ENCODE results near the gene NR5A1.

Gene NR5A1

DNA sequence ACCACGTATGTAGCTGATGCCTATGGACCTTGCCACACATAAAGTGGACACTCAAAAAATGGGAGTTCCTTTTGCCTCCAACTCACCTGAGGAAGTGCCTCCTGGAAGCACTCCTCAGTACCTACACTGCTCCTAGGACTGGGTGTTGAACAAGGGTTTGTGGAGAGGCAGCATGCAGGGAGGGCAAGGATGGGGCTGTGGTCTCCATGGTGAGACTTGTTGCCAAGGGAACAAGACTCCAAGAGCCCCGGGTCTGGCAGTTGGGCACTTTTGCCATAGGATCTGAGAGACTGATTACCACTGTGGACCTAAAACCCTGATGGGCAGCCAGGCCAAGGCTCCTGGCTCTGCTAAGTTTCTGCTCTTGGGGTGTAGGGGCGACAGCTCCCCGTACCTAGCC, 6.9 kb upstream of the NR5A1 start:
- no peak for DNase-seq (ENCODE audit: low spot score)

DNA sequence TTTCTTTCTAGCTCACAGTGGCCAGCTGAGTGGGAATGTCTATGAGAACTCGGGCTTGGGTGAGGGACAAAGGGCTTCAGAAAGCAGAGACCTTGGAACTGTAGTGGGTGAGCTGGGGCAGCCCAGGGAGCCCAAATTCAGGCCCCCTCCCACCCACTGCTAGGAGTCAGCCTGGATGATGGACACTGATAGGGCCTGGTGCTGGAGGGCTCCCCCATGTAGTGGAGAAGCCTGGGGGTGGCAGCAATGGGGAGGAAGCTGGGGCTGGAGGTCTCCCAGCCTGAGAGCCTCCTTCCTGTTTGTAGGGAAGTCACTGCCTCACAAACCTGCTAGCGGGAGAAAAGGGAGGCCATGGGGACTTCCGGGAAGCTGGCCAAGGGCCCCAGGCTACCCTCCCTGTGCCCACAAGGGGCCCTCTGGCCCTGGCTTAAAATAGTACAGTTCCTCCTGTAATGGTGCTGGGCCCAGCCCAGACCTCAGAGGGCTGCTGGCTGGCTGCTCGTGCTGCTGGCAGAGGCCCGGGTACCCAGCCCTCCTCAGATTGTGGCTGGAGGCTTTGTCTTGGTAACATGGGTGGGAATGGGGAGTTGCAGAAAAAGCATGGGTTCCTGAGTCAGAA, 6.3 kb upstream of the NR5A1 start:
- no peak for DNase-seq (ENCODE audit: low spot score)

DNA sequence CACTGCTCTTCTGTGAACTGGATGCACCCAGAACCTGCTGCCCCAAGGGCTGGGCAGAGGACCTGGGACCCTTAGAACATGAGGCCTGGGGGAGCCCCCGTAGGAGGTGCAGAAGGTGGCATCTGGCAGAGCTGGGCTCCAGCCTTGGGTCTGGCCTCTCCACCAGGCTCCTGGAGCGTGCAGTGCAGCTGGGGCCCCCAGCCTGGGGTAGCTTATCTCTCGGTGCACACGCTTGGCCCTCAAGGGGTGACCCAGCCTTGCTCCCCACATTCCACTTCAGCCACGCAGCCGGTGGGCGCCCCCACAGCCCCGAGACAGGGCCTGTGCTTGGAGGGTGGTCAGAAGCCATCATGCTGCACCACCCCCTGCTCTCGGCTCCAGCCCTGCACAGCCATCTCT, 5.6 kb upstream of the NR5A1 start:
- DNase-seq (ENCODE audit: low spot score) = no peak

DNA sequence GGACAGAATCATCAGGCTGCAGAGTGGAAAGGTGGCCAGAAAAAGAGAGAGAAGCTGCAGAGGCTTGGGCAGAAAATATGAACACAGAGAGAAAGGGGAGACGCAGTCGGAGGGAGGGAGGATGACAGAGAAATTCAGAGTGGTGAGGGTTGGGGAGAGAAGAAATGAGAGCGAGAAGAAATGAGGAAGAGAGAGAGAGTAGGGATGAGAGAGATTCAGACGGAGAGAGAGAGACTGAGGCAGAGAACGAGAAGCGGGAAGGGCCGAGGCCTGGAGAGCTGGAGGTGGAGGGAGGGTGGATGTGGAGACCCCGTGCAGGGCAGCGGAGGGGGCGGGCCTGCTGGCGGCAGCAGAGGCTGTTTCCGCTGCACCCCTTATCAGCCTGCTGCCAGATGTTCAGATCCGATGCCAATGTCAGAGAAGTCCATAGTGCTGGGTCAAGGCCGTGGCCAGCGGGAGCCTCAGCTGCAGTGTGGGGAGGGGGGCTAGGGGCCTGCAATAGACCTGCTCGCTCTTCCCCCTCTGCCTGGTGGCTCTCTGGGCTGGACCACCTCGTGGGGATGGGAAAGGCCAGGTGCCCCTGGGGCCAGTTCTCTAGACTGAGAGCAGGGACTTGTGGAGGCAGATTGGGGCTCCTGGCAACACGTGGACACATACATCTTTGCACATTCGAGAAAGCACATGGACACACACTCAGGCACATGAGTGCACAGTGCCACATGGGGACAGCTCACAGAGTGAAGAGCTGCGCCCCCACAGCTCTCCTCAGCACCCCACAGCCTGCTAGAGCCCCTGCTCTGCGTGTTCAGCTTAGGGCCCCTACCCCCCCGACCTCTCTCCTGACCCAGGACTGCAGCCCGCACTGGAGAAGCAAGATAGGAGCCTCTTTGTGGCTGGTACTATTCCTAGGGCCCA, 4.9 kb upstream of the NR5A1 start:
- DNase-seq (ENCODE audit: low spot score) = no peak

DNA sequence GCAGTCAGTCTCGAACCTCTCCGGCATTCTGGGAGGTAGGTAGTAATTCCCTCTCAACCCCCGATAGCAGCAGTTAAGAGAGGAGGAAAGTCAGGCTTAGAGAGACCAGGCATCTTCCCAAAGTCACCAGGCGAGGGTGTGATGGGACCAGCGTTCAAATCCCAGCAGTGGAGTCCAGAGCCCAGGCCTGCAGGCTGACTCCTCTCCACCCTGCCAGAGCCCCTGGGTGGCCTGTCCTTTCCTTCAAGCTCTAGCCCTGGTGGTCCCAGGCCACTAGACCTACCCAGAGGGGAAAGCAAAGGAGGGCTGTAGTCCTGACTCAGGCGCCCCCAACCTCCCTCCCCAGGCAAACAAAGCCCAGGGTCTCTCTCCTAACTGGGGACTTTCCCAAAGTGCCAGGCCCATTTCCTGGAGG, 4.2 kb upstream of the NR5A1 start:
- no peak for DNase-seq (ENCODE audit: low spot score)

DNA sequence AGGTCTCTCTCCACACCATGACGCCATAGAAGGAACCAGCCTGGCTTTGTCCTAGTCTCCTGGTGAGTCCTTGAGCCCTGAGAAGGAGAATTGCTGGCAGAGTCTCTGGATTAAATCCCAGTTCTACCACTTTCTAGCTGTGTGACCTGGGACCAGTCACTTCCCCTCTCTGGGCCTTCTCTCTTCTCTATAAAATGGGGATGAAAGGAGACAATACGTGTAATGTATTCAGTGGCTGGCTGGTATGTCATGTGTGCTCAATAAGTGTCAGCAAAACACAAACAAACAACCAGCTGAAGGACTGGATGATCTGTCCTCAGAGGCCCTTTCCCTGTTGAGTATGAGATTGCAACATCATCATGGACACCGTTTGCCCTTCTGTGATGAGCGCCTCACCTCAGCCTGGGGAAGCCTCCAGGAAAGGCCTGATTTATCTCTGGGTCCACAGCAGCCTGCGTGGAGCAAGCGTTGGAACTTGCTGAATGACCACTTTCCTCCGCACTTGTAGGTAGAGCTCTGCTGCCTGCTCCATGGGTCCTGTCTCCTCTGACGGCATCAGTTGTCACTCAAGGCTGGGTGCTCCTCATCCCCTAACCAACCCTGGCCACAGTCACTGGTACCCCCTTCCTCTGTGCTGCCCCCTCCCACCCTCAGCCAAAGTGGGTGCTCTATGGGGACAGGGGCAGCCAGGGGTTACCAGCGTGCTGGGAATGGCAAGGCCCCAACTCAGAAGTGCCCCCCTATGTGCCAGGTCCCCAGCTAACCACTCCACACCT, 3.6 kb upstream of the NR5A1 start:
- no peak for DNase-seq (ENCODE audit: low spot score)

DNA sequence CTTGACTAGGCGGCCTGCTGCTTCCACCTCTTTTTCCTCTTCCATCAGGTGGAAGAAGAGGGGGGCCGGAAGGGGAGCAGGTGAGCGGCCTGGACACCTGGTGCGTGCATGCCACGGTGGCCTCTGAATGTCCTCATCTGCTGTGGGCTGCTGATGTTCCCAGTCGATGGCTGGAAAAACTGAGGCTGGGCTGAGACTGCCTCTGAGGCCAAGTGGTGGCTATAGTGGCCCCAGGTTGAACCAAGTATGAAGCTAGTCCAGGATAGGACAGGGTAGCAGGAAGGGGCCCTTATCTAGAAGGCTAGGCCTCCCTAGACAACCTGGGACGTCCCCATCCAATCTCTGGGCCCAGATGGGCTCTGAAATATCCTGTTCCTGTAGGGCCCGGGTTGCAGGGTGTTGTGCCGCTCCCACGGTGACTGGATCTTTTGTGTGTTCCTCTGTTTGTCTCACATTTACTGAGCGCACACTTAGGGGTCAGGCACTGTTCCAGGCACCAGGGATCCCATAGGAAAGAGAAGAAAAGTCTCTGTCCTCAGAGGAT, 753 bp upstream of the NR5A1 start:
- DNase-seq (ENCODE audit: low spot score) = no peak

DNA sequence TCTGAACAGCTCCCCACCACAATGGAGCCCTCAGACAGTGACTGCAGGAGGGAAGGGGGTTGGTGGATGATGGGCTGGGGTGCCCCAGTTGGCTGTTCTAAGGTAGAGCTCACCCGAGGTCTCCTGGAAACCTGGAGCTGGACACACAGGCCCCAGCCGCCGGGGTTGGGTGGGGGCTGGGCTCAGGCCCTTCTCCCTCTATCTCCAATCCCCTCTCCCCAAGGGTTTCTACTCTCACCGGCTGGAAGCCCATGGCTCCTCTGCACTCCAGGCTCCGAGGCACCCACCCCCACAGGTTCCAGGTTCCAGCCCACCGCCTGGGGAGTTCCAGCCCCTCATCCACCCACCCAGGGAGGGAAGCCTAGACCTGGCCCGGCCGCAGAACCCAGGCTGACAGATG, 766 bp downstream of the NR5A1 start:
- DNase-seq (ENCODE audit: low spot score) = no peak

DNA sequence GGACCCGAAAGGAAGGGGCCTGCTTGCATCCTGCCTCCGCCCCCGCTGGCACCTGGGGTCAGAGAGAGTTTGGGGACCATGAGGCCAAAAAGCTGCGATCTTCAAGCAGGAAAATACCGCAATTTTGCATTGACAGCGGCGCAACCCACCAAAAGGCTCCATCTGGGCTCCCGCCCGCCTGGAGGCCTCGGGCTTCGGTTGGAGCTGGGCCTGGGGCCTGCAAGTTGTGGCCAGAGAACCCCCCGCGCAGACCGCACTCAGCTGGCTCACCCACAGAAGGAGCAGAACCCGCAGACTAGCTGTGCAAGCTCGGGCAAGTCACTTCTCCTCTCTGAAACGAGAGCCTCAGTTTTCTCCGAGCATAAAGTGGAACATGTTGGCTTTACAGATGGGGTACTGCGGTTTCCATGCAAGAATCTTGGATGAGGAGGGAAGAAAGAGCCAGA, 1.3 kb downstream of the NR5A1 start:
- DNase-seq (ENCODE audit: low spot score) = no peak

DNA sequence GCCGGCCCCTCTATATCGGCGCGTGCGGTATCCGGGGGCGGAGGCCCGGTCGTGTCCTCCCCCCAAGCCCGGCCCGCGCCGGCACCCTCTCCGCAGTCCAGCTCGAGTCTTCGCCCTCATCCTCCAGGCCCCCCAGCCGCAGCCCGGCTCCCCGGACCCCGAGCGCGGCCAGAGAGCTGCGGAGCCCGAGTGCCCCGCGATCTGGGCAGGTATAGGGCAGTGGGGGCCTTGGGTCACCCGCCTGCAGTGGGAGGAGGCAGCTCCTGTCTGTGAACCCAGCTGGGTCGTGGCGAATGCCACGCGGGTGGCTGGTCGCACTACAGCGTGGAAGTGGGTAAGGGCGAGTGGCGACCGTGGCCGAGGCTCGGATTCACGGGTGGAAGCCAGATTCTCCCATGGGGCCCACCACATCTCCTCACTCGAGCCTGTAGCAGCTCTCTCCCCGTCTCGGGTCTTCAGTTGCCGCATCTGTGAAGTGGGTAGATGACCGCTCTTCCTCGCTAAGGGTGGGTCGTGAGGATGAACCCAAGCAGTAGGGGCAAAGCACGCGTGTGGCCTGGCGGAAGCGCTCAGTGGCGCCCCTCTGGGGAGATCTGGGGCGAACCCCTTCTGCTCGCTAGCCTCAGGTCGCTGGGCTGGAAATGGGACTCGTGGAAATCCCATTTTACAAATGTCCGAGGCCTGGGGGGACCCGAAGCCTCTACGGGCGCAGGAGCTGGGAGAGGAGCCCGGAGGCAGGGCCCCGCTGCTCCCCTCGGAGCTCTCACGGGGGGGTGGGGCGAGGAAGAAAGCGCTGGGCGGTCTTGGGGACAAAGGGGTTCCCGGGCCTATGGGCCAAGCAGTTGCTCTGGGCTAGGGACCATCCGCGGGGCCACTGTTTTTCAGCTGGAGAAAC, 1.9 kb downstream of the NR5A1 start:
- no peak for DNase-seq (ENCODE audit: low spot score)

DNA sequence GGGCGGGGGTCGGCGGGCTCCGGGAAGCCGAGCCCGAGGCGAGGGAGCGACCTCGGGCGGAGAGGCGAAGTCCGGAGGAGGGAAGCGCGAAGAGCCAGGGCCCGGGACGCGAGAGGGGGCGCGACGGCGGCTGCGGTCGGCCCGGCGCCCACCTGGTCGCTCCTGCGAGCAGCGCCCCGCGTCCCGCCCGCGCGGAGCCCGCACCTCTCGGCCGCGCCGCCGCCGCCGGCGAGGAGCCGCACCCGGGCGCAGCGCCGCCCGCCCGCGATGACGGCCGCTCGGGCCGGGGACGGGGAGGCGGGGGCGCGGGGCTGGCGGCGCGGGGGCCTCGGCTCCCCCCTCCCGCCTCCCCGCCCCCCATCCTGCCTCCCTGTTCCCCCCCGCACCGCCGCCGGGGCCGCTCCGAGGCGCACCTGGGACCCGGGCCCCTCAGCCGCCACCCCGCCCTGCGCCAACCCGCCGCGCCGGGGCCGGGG, 2.6 kb downstream of the NR5A1 start:
- peak; percentile 79 for DNase-seq (ENCODE audit: low spot score)

DNA sequence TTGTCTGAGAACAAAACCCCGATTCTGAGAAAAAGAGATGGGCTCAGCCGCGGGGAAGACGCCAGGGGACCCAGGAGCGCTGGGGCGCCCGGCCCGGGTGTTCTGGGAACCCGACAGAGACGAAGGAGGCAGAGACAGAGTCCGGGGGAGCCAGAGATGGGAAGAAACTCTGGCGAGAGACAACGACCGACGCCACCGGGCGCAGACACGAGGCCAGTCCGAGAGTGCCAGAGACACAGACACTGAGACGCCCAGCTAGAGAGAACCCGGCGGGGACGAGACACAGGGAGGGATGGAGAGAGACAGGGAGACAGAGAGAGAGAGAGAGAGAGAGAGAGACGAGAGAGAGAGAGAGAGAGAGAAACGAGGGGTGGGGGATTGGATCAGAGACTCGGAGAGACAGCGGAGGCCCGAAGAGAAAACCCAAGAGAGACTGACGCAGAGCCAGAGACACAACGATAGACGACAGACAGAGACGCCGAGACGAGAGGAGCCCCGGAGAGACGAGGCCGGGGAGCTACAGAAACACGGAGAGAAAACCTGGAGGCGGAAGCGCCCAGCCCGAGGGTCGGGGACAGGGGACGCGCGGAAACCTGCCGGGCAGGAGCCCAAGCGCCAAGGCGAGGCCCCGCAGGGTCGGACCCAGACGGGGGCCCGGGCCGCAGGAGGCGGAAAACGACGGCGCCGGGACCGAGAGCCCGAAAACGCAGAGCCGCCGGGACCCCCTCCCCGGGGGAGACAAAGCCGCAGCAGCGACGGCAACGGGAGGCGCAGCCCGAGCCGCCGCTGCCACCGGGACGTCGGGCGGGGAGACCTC, 3.3 kb downstream of the NR5A1 start:
- peak; percentile 55 for DNase-seq (ENCODE audit: low spot score)

DNA sequence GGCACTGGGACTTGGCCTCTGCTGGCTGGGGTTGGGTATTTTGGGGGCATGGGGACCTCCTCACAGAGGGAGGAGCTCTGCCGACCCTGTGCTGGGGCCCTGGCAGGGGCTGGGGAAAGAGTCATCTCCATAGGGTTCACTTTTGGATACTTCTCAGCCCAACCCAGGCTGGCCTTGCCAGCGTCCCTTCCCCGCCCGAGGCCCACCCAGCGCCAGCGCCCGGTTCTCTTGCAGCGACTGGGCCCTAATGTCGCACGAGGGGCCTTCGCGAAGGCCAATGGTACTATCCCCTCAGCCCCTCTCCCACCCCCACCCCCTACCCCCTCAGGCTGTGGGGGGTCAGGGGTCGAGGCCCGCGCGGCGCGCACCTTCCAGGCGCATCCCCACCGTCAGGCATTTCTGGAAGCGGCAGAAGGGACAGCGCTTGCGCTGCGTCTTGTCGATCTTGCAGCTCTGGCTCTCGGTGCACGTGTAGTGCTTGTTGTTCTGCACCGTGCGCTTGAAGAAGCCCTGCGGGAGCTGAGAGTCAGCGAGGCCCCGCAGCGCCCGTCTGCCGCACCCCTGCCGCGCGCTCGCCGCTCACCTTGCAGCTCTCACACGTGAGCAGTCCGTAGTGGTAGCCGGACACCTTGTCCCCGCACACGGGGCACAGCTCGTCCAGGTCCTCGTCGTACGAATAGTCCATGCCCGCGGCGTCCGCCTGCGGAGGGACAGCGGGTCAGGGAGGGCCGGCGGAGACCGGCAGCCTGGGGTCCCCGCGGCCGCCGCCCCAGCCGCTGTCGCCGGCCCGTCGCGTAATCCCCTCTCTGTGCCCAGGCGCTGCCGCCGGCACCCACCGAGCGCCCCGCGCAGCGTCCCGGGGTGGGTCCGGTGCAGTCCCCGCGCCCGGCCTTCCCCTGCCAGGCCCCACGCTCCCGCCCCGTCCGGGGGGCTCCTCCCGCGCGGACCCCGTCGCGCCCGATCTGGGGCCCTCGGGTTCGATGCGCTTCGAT, 4.2 kb downstream of the NR5A1 start:
- DNase-seq (ENCODE audit: low spot score) = peak; percentile 67

DNA sequence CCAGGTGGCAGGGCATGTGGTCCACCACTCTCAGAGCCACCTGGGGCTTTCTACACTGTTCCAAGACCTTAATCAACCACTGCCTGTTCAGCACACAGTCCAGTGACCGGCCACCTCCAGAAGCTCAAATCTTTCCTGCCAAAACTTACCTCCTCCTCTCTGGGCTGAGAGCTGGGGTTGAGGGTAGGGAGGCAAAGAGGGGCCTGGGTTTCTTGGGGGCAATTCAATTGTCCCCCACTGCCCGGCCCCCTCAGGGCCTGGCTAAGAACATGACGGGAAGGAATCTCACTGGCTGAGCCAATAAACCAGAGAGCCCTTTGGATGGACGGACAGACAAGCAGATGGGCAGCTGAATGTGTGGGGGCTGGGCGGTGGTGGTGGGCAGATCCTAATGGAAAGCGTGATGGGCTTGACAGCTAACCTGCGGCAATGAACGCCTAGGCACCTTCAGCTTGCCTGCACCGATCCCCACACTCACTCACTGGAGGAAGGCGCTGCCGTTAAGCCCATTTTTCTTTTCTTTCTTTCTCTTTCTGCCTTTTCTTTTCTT, 5.4 kb downstream of the NR5A1 start:
- DNase-seq (ENCODE audit: low spot score) = no peak

DNA sequence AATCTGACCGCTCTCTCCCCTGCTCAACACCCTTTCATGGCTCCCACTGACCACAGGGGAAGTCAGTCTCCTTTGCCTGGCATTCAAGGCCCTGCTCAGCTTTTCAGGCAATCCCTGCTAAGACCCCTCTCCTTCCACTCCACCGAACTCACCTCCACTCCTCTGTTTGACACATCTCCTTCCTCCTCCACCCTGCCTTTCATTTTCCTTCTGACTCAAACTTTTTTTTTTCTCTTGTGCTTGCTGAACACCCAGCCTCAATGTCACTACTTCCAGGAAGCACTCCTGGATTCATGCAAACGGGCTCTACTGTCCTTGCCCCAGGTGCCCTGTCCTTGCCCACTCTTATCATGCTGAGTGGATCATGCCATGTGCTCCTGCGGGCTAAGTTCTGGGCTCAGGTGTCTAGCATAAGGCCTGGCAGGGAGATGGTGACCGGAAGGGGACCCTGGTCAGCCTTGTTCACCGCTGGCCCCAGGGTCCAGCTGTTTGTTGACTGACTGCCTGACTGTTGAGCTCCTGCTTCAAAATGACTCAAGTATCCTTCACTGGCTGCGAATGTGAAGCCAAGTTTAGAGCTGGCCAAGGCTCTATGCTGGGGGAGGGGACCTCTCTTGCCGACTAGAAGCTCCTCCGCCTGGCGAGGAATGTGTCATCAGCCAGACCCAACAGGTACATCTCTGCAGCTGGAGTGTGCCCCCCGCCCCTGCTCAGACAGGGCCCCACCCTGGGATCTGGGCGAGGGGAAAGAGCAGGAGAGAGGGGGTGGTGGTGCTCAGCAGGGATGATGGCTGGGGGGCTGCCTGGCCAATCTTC, 6.2 kb downstream of the NR5A1 start:
- no peak for DNase-seq (ENCODE audit: low spot score)

DNA sequence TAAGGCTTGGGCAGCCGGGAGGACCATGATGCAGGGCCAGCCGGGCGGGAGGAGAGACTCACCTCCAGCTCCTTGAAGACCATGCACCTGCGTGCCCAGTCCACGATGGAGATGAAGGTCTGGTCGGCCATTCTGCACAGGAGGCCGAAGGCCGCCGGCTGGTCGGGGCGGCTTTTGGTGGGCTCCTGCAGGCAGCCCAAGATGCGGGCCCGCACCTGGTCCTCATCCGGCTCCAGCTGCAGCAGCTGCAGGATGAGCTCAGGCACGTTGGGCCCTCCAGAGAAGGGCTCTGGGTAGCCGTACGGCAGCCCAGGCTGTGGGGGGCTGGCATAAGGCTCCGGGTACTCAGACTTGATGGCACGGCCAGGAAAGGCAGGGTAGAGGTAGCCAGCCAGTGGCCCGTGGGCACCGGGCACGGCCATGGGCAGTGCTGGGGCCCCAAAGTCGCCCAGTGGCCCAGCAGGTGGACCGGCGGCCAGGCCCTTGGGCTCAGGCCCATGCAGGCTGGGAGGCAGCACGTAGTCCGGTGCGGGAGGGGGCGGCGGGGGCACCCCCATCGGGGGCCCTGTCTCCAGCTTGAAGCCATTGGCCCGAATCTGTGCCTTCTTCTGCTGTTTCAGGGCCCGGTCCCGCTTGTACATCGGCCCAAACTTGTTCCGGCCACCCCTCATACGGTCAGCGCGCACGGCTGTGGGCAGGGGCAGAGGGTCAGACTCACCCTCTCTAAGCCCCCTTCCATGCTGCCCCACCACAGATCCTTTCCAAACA, 7.0 kb downstream of the NR5A1 start:
- no peak for DNase-seq (ENCODE audit: low spot score)

DNA sequence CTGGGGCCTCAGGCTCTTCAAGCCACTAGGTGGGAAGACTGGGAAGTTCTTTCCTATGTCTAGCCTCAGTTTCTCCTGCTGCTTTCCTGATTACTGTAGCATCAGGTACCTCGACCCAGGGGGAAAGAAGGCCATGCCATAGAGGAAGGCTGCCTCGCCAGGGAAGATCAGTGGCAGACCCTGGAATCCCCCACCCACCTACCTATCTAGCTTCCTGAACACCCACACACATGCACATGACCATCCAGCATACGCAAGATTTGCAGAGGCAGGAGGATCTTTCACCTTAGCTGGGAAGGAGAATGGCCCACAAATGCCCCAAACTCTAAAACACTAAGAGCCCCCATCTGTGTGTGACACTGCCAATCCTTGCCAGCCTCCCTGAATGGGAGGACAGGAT, 8.0 kb downstream of the NR5A1 start:
- DNase-seq (ENCODE audit: low spot score) = no peak

Data from D341Med (cell line).